Mucosa of descending colon (tissue), 3 donors: ENCODE measurements around the gene TOP2A. TPM values are rescaled to one million over a fixed set of nuclear protein-coding genes. Genes with fewer than 3 reads are reported as not detected.
"Not testable (repeated sequence)": the region's sequence is repeated elsewhere in the genome, so short reads cannot be mapped to it uniquely, and the experiment has no call there.

Experiments
- ATAC-seq: fragments of 200-7000 bp; cut with Tn5 transposase; one replicate; pipeline ENCODE4 v1.9.1; 2020; ENCODE audit warnings: mild to moderate bottlenecking, moderate library complexity
- DNase-seq, 3 donors: peaks; one replicate each; pipeline ENCODE4 v3.0.0-alpha.2; 2020
- H3K36me3 ChIP-seq: fragments of 200-600 bp; one replicate; pipeline ENCODE4 v1.8.0; 2021; ENCODE audit warnings: low read depth, mild to moderate bottlenecking
- H3K4me1 ChIP-seq: fragments of 200-600 bp; one replicate; pipeline ENCODE4 v1.8.0; 2021; ENCODE audit warnings: low read depth, mild to moderate bottlenecking
- H3K4me3 ChIP-seq: fragments of 200-600 bp; one replicate; pipeline ENCODE4 v1.8.0; 2021; ENCODE audit warnings: mild to moderate bottlenecking
- H3K9me3 ChIP-seq: fragments of 200-600 bp; one replicate; pipeline ENCODE4 v1.8.0; 2021; ENCODE audit warnings: mild to moderate bottlenecking
- intact Hi-C, 2 donors: fragments of 100-400 bp; cut with DNase I in 1 of 2; cut with micrococcal nuclease in 1 of 2; formaldehyde crosslinking; loops; one replicate each; pipeline versions ENCODE4 v1.11.0 to v1.11.1; 2022; cut with DNase I, micrococcal nuclease
- total RNA-seq, 3 donors: library from RNA; stranded (reverse); fragmentation: NEBNext Ultra II Directional in 2 of 3; extraction: Animal tissue kit (Norgen Biotek cat#: 25700) in 2 of 3; gene quantifications; one replicate each; pipeline versions ENCODE4 v1.2.1 to v1.2.4, GENCODE V29; 2021 to 2023
- TF ChIP-seq, protein P1 (sequence below): fragments of 200-600 bp; IDR thresholded peaks from one replicate; pipeline ENCODE4 v1.8.0; 2022; ENCODE audit warnings: antibody characterized with exemption, mild to moderate bottlenecking
- donor health status: DM: no; HTN: no; CAD: no; lungs with moderate emphysema.
- donor health status: DM: no; HTN: no; CAD: no.
- donor health status: DM: no; HTN: yes; CAD: no.

TOP2A gene
- total RNA-seq, 3 donors from 2014 or later = 6.9 to 50.1 (median 11.4) TPM

DNA sequence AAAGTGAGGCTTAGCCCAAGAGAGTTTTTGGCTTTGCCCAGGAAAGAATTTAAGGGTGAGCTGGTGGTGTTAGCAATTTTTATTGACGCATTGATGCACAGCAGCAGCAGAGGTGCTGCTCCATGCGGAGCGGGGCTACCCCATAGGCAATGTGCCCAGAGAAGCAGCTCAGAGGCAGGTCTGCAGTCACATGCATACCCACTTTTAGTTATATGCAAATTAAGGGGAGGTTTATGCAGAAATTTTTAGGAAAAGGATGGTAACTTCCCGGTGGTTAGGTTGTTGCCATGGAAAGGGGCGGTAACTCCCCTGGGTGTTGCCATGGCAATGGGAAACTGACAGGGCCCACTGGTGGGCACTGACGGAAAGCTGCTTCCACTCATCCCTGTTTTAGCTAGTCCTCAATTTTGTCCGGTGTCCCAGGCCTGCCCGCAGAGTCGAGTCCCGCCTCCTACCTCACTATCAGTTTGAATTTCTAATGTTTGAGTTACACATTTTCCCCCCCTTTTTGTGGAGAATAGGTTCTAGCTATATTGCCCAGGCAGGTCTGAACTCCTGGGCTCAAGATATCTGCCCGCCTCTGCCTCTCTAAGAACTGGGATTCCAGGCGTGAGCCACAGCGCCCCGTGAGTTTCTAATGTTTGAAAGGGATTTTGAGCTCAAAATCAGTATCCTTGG is 42.7 kb downstream of the TOP2A start:
- TF ChIP-seq, protein P1, sequence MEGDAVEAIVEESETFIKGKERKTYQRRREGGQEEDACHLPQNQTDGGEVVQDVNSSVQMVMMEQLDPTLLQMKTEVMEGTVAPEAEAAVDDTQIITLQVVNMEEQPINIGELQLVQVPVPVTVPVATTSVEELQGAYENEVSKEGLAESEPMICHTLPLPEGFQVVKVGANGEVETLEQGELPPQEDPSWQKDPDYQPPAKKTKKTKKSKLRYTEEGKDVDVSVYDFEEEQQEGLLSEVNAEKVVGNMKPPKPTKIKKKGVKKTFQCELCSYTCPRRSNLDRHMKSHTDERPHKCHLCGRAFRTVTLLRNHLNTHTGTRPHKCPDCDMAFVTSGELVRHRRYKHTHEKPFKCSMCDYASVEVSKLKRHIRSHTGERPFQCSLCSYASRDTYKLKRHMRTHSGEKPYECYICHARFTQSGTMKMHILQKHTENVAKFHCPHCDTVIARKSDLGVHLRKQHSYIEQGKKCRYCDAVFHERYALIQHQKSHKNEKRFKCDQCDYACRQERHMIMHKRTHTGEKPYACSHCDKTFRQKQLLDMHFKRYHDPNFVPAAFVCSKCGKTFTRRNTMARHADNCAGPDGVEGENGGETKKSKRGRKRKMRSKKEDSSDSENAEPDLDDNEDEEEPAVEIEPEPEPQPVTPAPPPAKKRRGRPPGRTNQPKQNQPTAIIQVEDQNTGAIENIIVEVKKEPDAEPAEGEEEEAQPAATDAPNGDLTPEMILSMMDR = no peak
- Histone ChIP-seq H3K9me3 (no peaks in the 10 kb centered on the region), H3K4me1 (peaks cover 8% of the 10 kb centered on the region), H3K36me3 (no peaks in the 10 kb centered on the region), H3K4me3 (no peak overlapping the region)
- no peak for ATAC-seq
- intact Hi-C loops = no loop called here
- DNase-seq = no peak

DNA sequence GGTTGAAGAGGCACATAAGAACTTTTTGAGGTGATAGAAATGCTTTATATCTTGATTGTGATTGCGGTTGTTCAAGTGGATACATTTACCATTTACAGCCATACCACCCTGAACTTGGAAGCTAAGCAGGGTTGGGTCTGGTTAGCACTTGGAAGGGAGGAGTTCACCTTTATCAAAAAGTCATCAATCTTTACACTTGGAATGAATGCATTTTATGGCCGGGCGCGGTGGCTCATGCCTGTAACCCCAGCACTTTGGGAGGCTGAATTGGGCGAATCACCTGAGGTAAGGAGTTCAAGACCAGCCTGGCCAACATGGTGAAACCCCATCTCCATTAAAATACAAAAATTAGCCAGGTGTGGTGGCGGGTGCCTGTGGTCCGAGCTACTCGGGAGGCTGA is 43.7 kb downstream of the TOP2A start:
- intact Hi-C loops = no loop called here
- ATAC-seq (peak; percentile 60), DNase-seq (peak in 2 of 3 donors; percentile 55 to 68)
- TF ChIP-seq, protein P1 = no peak
- Histone ChIP-seq H3K36me3 (no peaks in the 10 kb centered on the region), H3K4me1 (peaks cover 8% of the 10 kb centered on the region), H3K4me3 (no peak overlapping the region), H3K9me3 (no peaks in the 10 kb centered on the region)

- intact Hi-C loops = no loop called here
- Histone ChIP-seq H3K4me3 (no peak overlapping the region), H3K4me1 (peaks cover 8% of the 10 kb centered on the region), H3K9me3 (no peaks in the 10 kb centered on the region), H3K36me3 (no peaks in the 10 kb centered on the region)
- TF ChIP-seq, protein P1 = no peak
- no peak for ATAC-seq
- DNase-seq = no peak
Observed at GRCh38 chr17:40373324-40373723, 44.4 kb downstream of the TOP2A start.

DNA sequence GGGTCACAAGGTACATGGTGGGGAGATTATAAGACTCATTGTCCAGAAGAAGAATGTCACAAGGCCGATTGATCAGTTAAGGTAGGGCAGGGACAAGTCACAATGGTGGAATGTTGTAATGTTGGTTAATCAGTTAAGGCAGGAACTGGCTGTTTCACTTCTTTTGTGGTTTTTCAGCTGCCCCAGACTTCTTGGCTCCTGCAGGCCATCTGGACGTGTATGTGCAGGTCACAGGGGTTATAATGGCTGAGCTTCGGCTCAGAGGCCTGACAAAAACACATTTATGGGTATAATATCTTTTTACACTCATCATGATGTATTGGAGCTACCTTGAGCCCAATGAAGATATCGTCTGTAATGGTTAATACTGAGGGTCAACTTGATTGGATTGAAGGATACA is 45.1 kb downstream of the TOP2A start:
- H3K9me3 ChIP-seq, H3K36me3 ChIP-seq, ATAC-seq, DNase-seq, H3K4me1 ChIP-seq, H3K4me3 ChIP-seq, intact Hi-C loops: not testable (repeated sequence)

DNA sequence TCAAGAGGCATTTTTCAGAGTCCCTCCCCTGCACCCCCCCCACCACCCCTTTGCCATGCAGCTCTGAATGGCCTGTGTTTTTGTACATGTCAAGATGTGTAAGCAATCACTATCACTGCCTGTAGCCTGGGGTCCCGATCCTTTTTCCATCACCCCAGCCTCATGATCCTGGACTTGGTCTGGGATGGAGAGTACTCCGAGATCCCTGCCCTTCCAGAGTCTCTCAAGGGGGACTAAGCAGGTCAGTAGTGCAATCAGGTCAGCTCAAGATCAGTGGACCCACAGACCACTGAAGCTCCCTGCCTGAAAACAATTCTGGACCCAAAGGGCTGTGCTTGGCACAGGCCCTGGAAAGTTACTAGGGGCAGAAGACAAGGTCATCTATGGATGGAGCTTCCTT is 45.7 kb downstream of the TOP2A start:
- TF ChIP-seq, protein P1 = no peak
- Histone ChIP-seq H3K36me3 (no peaks in the 10 kb centered on the region), H3K4me1 (peaks cover 8% of the 10 kb centered on the region), H3K4me3 (no peak overlapping the region), H3K9me3 (no peaks in the 10 kb centered on the region)
- DNase-seq = no peak
- intact Hi-C loops = no loop called here
- ATAC-seq = no peak

- Histone ChIP-seq H3K9me3 (no peaks in the 10 kb centered on the region), H3K4me3 (no peak overlapping the region), H3K36me3 (no peaks in the 10 kb centered on the region), H3K4me1 (peaks cover 8% of the 10 kb centered on the region)
- intact Hi-C loops = no loop called here
- ATAC-seq (peak; percentile 37), DNase-seq (no peak)
- TF ChIP-seq, protein P1 = no peak
Observed at GRCh38 chr17:40371261-40371929, 46.3 kb downstream of the TOP2A start.
